CD4-positive, alpha-beta T cell treated with Interferon alpha-2 for 1 hour (primary cell): ENCODE measurements around the gene CENPS.
"Not testable (repeated sequence)": the region's sequence is repeated elsewhere in the genome, so short reads cannot be mapped to it uniquely, and the experiment has no call there.

ENCODE experiments used
- DNase-seq, 2 donors: peaks; one replicate each; pipeline ENCODE4 v3.0.0-alpha.2; 2020 to 2022

Gene CENPS

GRCh38 chr1:10456048-10456447 is 25.8 kb downstream of the CENPS start:
- DNase-seq = no peak

GRCh38 chr1:10456661-10457060 is 26.4 kb downstream of the CENPS start:
- no peak for DNase-seq

GRCh38 chr1:10457462-10457861 is 27.2 kb downstream of the CENPS start:
- DNase-seq = not testable (repeated sequence)

- DNase-seq = no peak
Observed at GRCh38 chr1:10457875-10458274, 27.6 kb downstream of the CENPS start.

GRCh38 chr1:10459184-10459583 is 29.0 kb downstream of the CENPS start:
- no peak for DNase-seq

GRCh38 chr1:10467078-10467477 is 36.8 kb downstream of the CENPS start:
- no peak for DNase-seq

- no peak for DNase-seq
Observed at GRCh38 chr1:10470043-10470442, 39.8 kb downstream of the CENPS start.

- no peak for DNase-seq
Observed at GRCh38 chr1:10471411-10472219, 41.4 kb downstream of the CENPS start.

GRCh38 chr1:10472220-10473144 is 42.2 kb downstream of the CENPS start, which contains the start of gene DFFA:
Gene DFFA, minus strand, starts transcription at chr1:10472529. Its CDS starts 71 bp downstream, at chr1:10472458.
- peak; percentile 91 to 94 for DNase-seq

- DNase-seq = no peak
Observed at GRCh38 chr1:10473145-10473765, 43.0 kb downstream of the CENPS start.

GRCh38 chr1:10474309-10474612 is 44.0 kb downstream of the CENPS start:
- DNase-seq = not testable (repeated sequence)

- peak; percentile 81 to 90 for DNase-seq
Observed at GRCh38 chr1:10474613-10475507, 44.6 kb downstream of the CENPS start, which contains the start of gene PEX14. Gene PEX14, plus strand, starts transcription at chr1:10474950. Its CDS starts 17 bp downstream, at chr1:10474967.

GRCh38 chr1:10475510-10475909 is 45.3 kb downstream of the CENPS start:
- DNase-seq = no peak

- no peak for DNase-seq
Observed at GRCh38 chr1:10479296-10479695, 49.1 kb downstream of the CENPS start.

- no peak for DNase-seq
Observed at GRCh38 chr1:10480614-10481013, 50.4 kb downstream of the CENPS start.

GRCh38 chr1:10484521-10484920 is 54.3 kb downstream of the CENPS start:
- no peak for DNase-seq

- no peak for DNase-seq
Observed at GRCh38 chr1:10489291-10490055, 59.2 kb downstream of the CENPS start.

GRCh38 chr1:10490286-10490970 is 60.2 kb downstream of the CENPS start:
- DNase-seq = no peak
